ENCODE measurements around the gene SRGAP3.

The SRGAP3 gene

GRCh38 chr3:9040996-9041395 is 208.4 kb downstream of the SRGAP3 start:
- no peak for DNase-seq

GRCh38 chr3:9037144-9037711 is 212.2 kb downstream of the SRGAP3 start:
- DNase-seq: no peak

GRCh38 chr3:9036404-9037131 is 212.9 kb downstream of the SRGAP3 start:
- DNase-seq: no peak

GRCh38 chr3:9035961-9036360 is 213.5 kb downstream of the SRGAP3 start:
- DNase-seq: no peak

- no peak for DNase-seq
Observed at GRCh38 chr3:9035473-9035872, 214.0 kb downstream of the SRGAP3 start.

GRCh38 chr3:9033867-9034266 is 215.6 kb downstream of the SRGAP3 start:
- DNase-seq: no peak

GRCh38 chr3:9032231-9032777 is 217.1 kb downstream of the SRGAP3 start:
- no peak for DNase-seq

GRCh38 chr3:9030034-9030433 is 219.4 kb downstream of the SRGAP3 start:
- DNase-seq: no peak

- no peak for DNase-seq
Observed at GRCh38 chr3:9028134-9028533, 221.3 kb downstream of the SRGAP3 start.

GRCh38 chr3:9026320-9027045 is 223.0 kb downstream of the SRGAP3 start:
- no peak for DNase-seq

GRCh38 chr3:9024341-9024740 is 225.1 kb downstream of the SRGAP3 start:
- DNase-seq: no peak

GRCh38 chr3:9023226-9023590 is 226.2 kb downstream of the SRGAP3 start:
- no peak for DNase-seq

- DNase-seq: no peak
Observed at GRCh38 chr3:9022305-9023225, 226.9 kb downstream of the SRGAP3 start.

- DNase-seq: no peak
Observed at GRCh38 chr3:9021271-9022009, 228.0 kb downstream of the SRGAP3 start.

GRCh38 chr3:9020426-9020825 is 229.0 kb downstream of the SRGAP3 start:
- no peak for DNase-seq

- no peak for DNase-seq
Observed at GRCh38 chr3:9019259-9019961, 230.0 kb downstream of the SRGAP3 start.

GRCh38 chr3:9015250-9015649 is 234.2 kb downstream of the SRGAP3 start:
- DNase-seq: no peak

GRCh38 chr3:9013782-9014563 is 235.5 kb downstream of the SRGAP3 start:
- DNase-seq: no peak

- DNase-seq: no peak
Observed at GRCh38 chr3:9012521-9012920, 236.9 kb downstream of the SRGAP3 start.

- no peak for DNase-seq
Observed at GRCh38 chr3:9009976-9010545, 239.4 kb downstream of the SRGAP3 start.
